Hematopoietic multipotent progenitor cell treated with erythropoietin and hydrocortisone succinate and interleukin-3 and kit ligand, for 4 days (in vitro differentiated cells): ENCODE data around the gene PPRC1.
"Not testable (repeated sequence)": the region's sequence is repeated elsewhere in the genome, so short reads cannot be mapped to it uniquely, and the experiment has no call there.

Experiments used
- DNase-seq: peaks from one replicate; pipeline ENCODE4 v3.0.0-alpha.2; 2015

The PPRC1 gene

GRCh38 chr10:102150970-102151773, 18.3 kb downstream of the PPRC1 start:
- DNase-seq = no peak

GRCh38 chr10:102151774-102152544, 19.1 kb downstream of the PPRC1 start, which contains the start of gene NOLC1:
TSS of gene NOLC1 (plus strand) at chr10:102152389. CDS start at chr10:102152411, 22 bp downstream.
- peak; percentile 99 for DNase-seq

- peak; percentile 62 for DNase-seq
These were observed 19.7 kb downstream of the PPRC1 start for GRCh38 chr10:102152545-102152890.

DNA sequence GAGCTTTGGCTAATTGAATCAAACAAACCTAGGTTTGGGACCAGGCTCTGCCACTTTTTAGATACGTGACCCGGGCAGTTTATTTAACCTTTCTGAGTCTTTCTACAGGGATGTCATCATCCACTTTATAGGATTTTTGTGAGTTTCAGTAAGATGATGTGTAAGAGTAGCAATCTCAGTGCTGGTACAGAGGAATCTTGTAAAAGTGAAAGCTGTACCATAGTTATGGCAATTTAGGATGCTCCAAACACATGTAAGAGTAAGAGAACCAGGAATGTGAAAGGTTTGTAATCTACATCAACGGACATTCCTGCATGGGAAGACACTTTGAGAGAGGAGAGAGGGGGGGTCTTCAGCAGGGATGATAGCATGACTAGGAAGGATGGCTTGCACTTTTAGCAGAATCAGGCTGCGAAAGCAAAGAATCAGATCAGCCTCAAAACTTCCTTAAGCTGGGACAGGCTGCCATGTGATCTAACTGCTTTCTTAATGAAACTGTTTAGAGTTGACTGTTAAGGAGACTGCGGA, 20.3 kb downstream of the PPRC1 start:
- peak; percentile 22 for DNase-seq

DNA sequence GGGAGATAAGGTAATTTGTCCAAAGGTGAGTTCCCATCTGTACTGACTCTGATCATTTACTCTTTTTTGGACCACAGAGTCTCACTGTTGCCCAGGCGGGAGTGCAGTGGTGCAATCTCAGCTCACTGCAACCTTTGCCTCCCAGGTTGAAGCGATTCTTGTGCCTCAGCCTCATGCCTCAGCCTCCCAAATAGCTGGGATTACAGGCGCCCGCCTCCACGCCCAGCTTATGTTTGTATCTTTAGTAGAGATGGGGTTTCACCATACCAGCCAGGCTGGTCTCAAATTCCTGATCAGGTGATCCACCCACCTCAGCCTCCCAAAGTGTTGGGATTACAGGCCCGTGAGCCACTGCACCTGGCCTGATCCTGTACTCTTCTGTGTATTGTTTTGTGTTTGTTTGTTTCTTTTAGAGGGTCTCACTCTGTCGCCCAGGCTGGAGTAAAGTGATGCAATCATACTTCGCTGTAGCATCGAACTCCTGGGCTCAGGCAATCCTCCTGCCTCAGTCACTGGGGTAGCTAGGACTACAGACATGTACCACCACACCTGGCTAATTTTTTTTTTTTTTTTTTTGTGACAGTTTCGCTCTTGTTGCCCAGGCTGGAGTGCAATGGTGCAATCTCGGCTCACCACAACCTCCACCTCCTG, 21.8 kb downstream of the PPRC1 start:
- DNase-seq = no peak

- no peak for DNase-seq
These were observed 24.4 kb downstream of the PPRC1 start for GRCh38 chr10:102157224-102157623.

DNA sequence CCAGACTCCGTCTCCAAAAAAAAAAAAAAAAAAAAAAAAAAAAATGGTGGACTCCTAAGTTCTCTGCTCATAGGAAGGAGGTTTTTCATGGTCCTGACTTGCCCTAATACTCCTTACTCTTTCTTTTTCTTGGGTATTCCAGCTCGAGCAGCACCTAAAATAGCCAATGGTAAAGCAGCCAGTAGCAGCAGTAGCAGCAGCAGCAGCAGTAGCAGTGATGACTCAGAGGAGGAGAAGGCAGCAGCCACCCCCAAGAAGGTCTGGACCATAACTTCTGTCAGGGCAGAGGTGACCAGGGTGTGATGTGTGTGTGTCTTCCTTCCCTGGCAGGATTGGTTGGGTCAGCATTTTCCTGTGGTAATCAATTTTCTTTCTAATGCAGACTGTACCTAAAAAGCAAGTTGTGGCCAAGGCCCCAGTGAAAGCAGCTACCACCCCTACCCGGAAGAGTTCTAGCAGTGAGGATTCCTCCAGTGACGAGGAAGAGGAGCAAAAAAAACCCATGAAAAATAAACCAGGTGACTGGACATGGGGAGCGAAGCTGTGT, 26.3 kb downstream of the PPRC1 start:
- DNase-seq = no peak

GRCh38 chr10:102159831-102160230, 27.0 kb downstream of the PPRC1 start:
- no peak for DNase-seq

- peak; percentile 45 for DNase-seq
These were observed 30.6 kb downstream of the PPRC1 start for GRCh38 chr10:102163342-102163989.

- DNase-seq = no peak
These were observed 35.0 kb downstream of the PPRC1 start for GRCh38 chr10:102167861-102168260.

DNA sequence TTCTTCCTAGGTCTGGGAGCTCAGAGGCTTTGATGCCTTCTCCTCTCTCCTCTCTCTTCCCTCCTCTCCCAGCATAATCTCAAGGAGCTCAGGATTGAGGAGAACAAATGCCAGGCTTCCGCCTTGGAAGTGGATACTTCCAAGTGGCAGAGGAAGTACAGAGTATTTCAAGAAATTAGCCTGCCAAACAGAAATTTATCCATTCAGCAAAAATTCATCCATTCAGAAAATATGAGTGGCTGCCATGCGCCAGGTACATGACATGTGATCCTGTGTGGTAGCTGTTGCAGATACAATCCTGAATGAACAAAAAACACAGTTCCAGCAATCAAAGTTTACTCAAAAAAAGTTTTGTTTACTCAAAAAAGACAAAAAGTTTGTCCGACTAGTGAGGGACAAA, 37.8 kb downstream of the PPRC1 start:
- no peak for DNase-seq

- no peak for DNase-seq
These were observed 39.4 kb downstream of the PPRC1 start for GRCh38 chr10:102172288-102172687.

- no peak for DNase-seq
These were observed 42.6 kb downstream of the PPRC1 start for GRCh38 chr10:102175415-102175814.

DNA sequence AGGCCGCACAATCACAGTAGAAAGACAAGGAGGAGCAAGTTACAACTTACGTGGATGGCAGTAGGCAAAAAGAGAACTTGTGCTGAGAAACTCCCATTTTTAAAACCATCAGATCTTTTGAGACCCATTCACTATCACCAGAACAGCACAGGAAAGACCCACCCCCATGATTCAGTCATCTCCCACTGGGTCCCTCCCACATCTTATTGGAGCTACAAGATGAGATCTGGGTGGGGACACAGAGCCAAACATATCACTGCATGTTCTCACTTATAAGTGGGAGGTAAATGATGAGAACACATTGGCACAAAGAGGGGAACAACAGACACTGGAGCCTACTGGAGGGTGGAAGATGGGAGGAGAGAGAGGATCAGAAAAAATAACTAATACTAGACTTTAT, 51.8 kb downstream of the PPRC1 start:
- DNase-seq = no peak

DNA sequence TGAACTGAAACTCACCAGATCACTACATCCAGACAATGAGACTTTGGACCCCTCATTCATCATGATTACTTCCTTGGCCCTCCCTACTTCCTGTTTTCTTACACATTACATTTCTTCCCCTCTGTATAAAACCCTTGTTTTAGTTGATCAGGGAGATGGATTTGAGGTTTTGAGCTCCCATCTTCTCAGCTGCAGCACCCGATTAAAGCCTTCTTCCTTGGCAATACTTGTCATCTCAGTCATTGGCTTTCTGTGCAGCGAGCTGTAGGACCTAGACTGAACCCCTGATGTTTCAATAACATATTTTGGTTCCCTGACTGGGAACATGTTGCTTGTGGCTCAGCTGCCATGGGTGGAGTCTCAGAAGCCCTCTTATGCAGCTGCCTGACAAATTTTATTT, 52.4 kb downstream of the PPRC1 start:
- no peak for DNase-seq

DNA sequence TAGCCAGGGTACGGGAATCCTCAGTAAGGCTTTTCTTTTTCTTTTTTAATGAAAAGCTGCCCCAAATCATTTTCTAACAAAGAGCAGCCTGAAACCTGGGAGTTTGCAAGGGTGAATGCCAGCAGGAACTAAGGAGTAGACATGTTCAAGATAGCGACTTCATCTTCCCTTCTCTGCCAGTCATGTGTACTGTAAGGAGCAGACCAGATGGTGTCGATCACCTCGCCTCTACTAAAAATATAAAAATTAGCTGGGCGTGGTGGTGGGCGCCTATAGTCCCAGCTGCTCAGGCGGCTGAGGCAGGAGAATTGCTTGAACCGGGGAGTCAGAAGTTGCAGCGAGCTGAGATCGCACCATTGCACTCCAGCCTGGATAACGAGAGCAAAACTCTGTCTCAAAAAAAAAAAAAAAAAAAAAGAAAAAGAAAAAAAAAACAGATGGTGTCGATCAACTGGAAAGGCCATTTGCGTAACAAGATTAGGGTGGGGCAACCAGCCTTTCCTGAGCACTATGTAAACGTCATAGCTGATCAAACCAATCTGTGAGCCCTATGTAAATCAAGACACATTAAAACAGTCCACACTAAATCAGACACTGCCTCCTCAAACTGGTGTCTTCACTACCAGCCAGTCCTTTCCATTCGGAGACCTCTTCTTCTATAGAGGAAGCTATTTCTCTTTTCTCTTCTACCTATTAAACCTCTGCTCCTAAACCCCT, 53.1 kb downstream of the PPRC1 start:
- no peak for DNase-seq

DNA sequence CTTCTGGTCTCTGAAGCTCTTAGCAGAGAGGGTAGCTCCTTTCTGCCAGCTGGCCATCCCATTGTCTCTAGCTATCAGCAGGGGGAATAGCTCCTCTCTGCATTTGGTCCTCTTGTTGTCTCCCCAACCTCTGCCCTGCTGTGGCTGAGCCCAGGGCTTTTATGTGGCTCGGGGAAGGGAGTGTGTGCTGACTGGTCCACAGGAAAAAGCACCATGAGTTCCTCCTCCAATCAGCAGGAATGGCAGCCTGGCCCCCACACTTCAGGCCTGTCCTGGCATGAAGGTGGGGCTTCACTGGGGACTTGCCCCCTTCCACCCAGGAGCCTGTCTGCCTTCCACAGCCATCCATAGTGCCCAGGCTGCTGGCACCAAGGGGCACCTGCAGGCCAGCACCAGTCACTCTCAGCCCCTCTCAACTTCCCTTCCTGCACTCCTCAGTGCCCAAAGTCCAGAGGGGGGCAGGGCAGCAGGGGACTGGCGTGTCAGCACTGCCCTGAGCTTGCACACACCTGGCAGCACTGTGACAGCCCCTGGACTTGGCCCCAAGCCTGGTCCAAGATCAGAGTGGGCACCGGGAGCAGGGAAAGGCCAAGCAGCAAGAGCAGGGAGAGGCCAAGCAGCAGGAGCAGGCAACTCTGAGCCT, 55.6 kb downstream of the PPRC1 start:
- no peak for DNase-seq

DNA sequence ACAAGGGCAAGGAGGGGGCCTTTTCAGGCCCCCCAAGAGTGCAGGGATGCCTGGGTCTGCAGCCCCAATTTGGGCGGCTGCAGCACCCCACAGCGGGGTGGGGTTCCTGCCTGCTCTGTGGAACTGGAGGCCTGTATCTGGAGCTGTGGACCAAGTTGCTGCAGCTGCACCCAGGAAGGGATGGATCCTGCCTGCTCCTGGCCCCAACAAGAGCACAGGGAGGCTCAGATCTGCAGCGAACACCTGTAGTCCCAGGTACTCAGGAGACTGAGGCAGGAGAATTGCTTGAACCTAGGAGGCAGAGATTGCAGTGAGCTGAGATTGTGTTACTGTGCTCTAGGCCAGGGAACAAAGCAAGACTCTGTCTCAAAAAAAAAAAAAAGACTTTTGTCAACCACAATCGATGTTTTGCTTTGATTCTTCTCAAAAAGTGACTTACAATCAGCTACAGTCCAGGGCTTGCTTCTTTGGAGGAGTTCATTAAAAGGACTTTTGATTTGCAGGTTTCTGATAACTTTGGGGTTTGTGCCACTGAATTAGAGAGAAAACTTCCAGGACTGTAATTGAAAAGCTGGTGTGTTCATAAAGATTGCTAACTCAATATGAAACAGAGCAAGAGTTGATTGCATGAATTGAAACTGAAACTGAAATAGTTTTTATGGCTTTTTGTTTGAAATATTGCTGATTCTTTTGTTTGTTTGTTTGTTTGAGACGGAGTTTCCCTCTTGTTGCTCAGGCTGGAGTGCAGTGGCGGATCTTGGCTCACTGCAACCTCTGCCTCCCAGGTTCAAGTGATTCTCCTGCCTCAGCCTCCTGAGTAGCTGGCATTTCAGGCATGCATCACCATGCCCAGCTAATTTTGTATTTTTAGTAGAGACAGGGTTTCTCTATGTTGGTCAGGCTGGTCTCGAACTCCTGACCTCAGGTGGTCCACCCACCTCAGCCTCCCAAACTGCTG, 56.4 kb downstream of the PPRC1 start:
- not testable (repeated sequence) for DNase-seq

DNA sequence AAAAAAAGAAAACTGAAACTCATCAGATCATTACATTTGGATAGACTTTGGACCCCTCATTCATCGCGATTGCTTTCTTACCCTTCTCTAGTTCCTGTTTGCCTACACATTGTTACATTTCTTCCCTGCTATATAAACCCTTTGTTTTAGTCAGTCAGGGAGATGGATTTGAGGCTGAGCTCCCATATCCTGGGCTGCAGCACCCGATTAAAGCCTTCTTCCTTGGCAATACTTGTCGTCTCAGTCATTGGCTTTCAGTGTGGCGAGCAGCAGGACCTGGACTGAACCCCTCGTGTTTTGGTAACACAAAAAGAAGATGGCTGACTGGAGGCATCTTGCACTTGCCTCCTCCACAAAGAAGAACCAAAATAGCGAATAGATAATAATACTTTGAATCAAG, 59.1 kb downstream of the PPRC1 start:
- no peak for DNase-seq

- DNase-seq = no peak
These were observed 62.5 kb downstream of the PPRC1 start for GRCh38 chr10:102195296-102195870.
